Measurements from ENCODE around the gene HACD2. TPM values are rescaled to one million over a fixed set of nuclear protein-coding genes. Genes with fewer than 3 reads are reported as not detected.

The HACD2 gene
- total RNA-seq, 1 donor from 2014 or later = 30.4 TPM

- Mint-ChIP-seq H3K4me1 (ENCODE audit: unreplicated experiment) (no peaks in the 10 kb centered on the region), H3K9me3 (no peaks in the 10 kb centered on the region), H3K36me3 (peaks cover 6% of the 10 kb centered on the region), H3K27ac (no peak overlapping the region), H3K27me3 (no peaks in the 10 kb centered on the region), H3K4me3 (no peak overlapping the region)
- TF ChIP-seq, protein P1, sequence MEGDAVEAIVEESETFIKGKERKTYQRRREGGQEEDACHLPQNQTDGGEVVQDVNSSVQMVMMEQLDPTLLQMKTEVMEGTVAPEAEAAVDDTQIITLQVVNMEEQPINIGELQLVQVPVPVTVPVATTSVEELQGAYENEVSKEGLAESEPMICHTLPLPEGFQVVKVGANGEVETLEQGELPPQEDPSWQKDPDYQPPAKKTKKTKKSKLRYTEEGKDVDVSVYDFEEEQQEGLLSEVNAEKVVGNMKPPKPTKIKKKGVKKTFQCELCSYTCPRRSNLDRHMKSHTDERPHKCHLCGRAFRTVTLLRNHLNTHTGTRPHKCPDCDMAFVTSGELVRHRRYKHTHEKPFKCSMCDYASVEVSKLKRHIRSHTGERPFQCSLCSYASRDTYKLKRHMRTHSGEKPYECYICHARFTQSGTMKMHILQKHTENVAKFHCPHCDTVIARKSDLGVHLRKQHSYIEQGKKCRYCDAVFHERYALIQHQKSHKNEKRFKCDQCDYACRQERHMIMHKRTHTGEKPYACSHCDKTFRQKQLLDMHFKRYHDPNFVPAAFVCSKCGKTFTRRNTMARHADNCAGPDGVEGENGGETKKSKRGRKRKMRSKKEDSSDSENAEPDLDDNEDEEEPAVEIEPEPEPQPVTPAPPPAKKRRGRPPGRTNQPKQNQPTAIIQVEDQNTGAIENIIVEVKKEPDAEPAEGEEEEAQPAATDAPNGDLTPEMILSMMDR (conservative IDR thresholded peaks at IDR 0.05) = no peak
- DNase-seq (ENCODE audit: extremely low spot score, unreplicated experiment) = no peak
These were observed 20.8 kb downstream of the HACD2 start for GRCh38 chr3:123564056-123564455.

GRCh38 chr3:123562547-123562946 is 22.3 kb downstream of the HACD2 start:
- Mint-ChIP-seq H3K4me1 (ENCODE audit: unreplicated experiment) (no peaks in the 10 kb centered on the region), H3K27me3 (no peaks in the 10 kb centered on the region), H3K27ac (no peak overlapping the region), H3K4me3 (no peak overlapping the region), H3K36me3 (peaks cover 6% of the 10 kb centered on the region), H3K9me3 (no peaks in the 10 kb centered on the region)
- no peak for DNase-seq (ENCODE audit: extremely low spot score, unreplicated experiment)
- TF ChIP-seq, protein P1 (conservative IDR thresholded peaks at IDR 0.05) = no peak

DNA sequence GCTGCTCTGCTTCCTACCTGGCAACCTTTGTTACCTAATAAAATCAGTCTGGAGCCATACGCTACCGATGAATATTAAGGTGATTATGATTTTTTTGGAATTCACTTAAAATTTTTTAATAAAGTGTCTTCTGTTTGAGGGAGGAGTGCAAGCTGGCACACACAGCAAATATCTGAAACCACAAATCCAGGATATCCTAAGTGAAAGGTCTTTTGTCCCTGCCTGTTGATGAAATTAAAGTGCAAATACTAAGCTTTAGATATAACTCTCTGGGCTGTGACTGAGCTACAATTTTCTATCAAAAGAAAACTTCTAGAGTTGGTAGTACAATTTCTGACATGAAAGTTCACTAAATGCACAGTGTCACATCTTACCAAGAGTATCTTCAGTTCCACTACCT is 23.7 kb downstream of the HACD2 start:
- no peak overlapping the region for H3K27ac Mint-ChIP-seq
- H3K9me3 Mint-ChIP-seq = no peaks in the 10 kb centered on the region
- TF ChIP-seq, protein P1 (conservative IDR thresholded peaks at IDR 0.05) = no peak
- no peaks in the 10 kb centered on the region for H3K27me3 Mint-ChIP-seq
- H3K36me3 Mint-ChIP-seq = no peaks in the 10 kb centered on the region
- no peak for DNase-seq (ENCODE audit: extremely low spot score, unreplicated experiment)
- no peak overlapping the region for H3K4me3 Mint-ChIP-seq
- no peaks in the 10 kb centered on the region for H3K4me1 Mint-ChIP-seq (ENCODE audit: unreplicated experiment)

DNA sequence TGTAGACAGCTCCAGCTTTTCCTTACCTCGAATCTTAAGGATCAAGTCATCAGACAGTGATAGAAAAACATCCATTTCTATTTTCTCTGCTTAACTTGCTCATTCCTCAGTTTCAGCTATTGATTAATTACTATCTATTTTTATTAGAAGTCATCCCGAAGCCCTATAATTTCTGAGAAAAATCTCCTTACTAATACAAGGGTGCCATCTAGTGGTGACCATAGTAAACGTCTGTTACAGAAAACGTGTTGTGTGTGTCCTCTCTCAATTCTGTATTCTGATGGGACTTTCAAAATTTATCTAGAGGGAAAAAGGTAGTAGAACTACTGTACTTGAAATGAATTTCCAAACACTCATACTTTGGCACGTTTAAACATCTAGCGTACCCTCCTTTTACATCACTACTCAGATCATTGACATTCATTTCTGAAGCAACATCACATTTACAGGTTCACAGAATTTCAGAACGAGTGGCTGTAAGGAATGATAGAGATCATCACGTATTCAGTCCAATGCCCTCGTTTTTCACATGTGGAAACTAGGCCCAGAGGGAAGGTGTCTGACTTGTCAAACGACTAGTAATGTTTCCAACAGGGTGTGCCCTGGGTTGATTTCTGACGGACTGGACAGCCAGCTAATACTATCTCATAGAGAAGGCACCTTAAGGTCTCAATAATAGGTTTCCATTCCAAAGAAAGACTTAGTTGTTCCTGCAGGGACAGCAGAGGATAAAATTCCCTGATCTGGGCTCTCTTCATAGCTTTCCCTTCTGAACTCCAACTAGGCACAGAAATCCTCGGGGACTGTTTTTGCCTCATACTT is 25.6 kb downstream of the HACD2 start:
- TF ChIP-seq, protein P1 (conservative IDR thresholded peaks at IDR 0.05) = peak; percentile 93
- no peak for DNase-seq (ENCODE audit: extremely low spot score, unreplicated experiment)
- Mint-ChIP-seq H3K4me1 (ENCODE audit: unreplicated experiment) (no peaks in the 10 kb centered on the region), H3K27ac (no peak overlapping the region), H3K4me3 (no peak overlapping the region), H3K9me3 (no peaks in the 10 kb centered on the region), H3K36me3 (peaks cover 12% of the 10 kb centered on the region), H3K27me3 (no peaks in the 10 kb centered on the region)

- H3K4me3 Mint-ChIP-seq = no peak overlapping the region
- H3K9me3 Mint-ChIP-seq = peaks cover 5% of the 10 kb centered on the region
- no peaks in the 10 kb centered on the region for H3K4me1 Mint-ChIP-seq (ENCODE audit: unreplicated experiment)
- H3K36me3 Mint-ChIP-seq = peaks cover 44% of the 10 kb centered on the region
- no peak overlapping the region for H3K27ac Mint-ChIP-seq
- TF ChIP-seq, protein P1 (conservative IDR thresholded peaks at IDR 0.05) = no peak
- no peak for DNase-seq (ENCODE audit: extremely low spot score, unreplicated experiment)
- H3K27me3 Mint-ChIP-seq = no peaks in the 10 kb centered on the region
These were observed 31.3 kb downstream of the HACD2 start for GRCh38 chr3:123553536-123553935.
